AG08395 (cell line): ENCODE data around the gene BLOC1S3.
"Not testable (repeated sequence)": the region's sequence is repeated elsewhere in the genome, so short reads cannot be mapped to it uniquely, and the experiment has no call there.

Experiments
- DNase-seq: peaks from one replicate; pipeline ENCODE4 v3.0.0; 2012; ENCODE audit warnings: mixed read lengths, low spot score

BLOC1S3 gene

DNA sequence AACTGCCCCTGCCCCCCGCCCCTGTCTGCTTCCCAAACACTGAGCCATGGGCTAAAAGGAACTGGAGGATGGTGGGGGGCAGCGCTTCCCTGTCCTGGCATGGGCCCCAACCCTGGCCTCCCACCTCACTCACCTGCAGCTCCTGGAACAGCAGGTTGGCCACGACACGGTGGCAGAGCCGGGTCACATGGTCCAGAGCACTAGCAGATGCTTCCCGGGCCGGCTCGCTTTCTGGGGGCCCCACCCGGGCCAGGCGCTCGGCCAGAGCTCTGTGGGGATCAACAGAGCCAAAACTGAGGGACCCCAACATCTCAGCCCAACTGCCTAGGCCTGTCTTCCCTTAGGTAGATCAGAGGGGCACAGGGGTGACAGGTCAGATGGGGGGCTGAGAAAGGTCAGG is 46.1 kb downstream of the BLOC1S3 start:
- DNase-seq = no peak

DNA sequence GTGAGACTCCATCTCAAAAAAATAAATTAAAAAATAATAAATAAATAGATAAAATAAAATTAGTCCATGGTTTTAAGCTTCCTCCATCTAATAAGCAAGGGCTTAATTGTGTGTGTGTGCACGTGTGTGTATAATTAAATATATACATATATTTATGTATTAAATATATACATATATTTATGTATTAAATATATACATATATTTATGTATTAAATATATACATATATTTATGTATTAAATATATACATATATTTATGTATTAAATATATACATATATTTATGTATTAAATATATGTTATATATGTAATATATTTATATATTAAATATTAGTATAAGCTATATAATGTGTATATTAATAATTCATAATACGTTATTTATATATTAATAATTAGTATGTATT is 50.5 kb downstream of the BLOC1S3 start:
- DNase-seq = not testable (repeated sequence)
